ENCODE measurements around the gene ARHGEF4.
"Not testable (repeated sequence)": the region's sequence is repeated elsewhere in the genome, so short reads cannot be mapped to it uniquely, and the experiment has no call there.

The ARHGEF4 gene

DNA sequence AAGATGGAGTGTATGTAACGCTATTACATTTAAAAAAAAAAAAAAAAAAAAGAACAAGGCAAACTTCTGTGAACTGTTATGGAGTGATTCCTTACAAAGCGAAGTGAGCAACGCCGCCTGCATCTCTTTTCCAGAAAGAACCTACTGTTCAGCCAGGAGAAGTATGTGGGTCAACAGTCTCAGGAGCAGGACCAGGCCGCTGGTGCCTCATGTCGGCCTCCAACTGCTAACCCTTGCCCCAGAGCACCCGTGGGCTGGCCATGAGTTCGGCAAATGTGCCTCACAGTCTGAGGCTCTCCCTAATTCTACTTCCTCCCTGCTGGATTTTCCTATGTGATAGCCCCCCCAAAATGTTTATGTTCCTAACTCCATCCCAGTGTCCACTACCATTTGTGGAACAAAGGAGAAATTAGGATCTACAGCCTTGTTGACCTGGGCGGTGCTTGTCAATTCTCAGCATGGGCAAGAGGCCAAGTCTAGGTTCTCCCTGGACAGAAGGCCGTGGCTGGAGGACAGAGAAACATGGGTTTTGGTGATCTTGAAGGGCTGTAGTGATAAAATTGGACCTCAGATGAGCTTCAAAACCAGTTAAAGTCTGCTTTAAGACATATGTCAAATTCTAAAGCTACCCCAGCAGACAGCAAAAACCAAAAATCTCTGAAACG, 240.6 kb downstream of the ARHGEF4 start:
- WGBS (ENCODE audit: extremely low coverage, insufficient coverage, insufficient read length) = no CpG with 5 or more reads among the region's 11 CpGs
- no peak overlapping the region for H3K4me3 ChIP-seq (ENCODE audit: low read depth, low read length)
- H4K12ac ChIP-seq (ENCODE audit: low read depth, low read length) = no peak overlapping the region
- no peak overlapping the region for H3K14ac ChIP-seq (ENCODE audit: low read length)
- H2BK5ac ChIP-seq (ENCODE audit: low read depth, low read length, poor library complexity) = no peak overlapping the region
- peaks cover 39 to 55% of the 10 kb centered on the region in 2 experiments for H3K36me3 ChIP-seq (ENCODE audit: control insufficient read depth in 1 of 2, insufficient read depth in 2 of 2, low read length in 2 of 2)
- H3K9me3 ChIP-seq (ENCODE audit: insufficient read depth, low read depth, low read length) = no peaks in the 10 kb centered on the region
- peak overlapping the region; percentile 3 for H3K27ac ChIP-seq (ENCODE audit: low read depth, low read length)
- no peak overlapping the region for H3K9ac ChIP-seq (ENCODE audit: low read length)
- peaks cover 4 to 6% of the 10 kb centered on the region in 2 experiments for H3K4me1 ChIP-seq (ENCODE audit: control insufficient read depth in 1 of 2, insufficient read depth in 2 of 2, low read length in 2 of 2)
- H4K91ac ChIP-seq (ENCODE audit: low read depth, low read length) = no peak overlapping the region
- H3K4me2 ChIP-seq (ENCODE audit: low read length) = no peak overlapping the region
- H3K4ac ChIP-seq (ENCODE audit: low read depth, low read length) = peak overlapping the region; percentile 23
- H2BK120ac ChIP-seq (ENCODE audit: insufficient read depth, low read length, poor library complexity) = no peak overlapping the region
- H3K79me2 ChIP-seq (ENCODE audit: control insufficient read depth, insufficient read depth, low read length, poor library complexity) = peaks cover 6% of the 10 kb centered on the region
- no peaks in the 10 kb centered on the region for H3K79me1 ChIP-seq (ENCODE audit: low read length)
- no peak overlapping the region for H3K18ac ChIP-seq (ENCODE audit: low read length)
- no peak overlapping the region for H4K8ac ChIP-seq (ENCODE audit: low read depth, low read length)
- DNase-seq = peak; percentile 14 to 18
- H2BK12ac ChIP-seq (ENCODE audit: low read length) = no peak overlapping the region
- H3K23ac ChIP-seq (ENCODE audit: low read length) = no peak overlapping the region
- H2AFZ ChIP-seq (ENCODE audit: insufficient read depth, low read length, poor library complexity) = no peak overlapping the region
- no peaks in the 10 kb centered on the region for H3K27me3 ChIP-seq (ENCODE audit: insufficient read depth, low read length)
- no peak overlapping the region for H2AK5ac ChIP-seq (ENCODE audit: low read length)

DNA sequence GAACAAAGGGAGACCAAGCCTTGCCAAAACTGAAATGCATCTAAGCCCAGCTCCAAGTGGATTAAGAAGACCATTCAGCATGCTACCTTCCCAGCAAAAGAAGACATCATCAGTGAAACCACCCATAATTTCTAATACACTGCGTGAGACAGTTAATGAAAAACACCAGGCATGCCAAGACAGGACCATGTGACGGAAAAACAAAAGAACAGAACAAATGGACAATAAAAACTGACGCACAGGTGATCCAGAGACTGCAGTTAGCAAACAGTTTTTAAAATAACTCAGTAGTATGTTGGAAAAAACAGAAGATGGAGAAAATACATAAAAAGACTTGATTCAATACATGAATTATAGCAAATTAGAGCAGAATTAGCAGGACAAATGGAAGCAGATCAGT, 241.3 kb downstream of the ARHGEF4 start:
- Histone ChIP-seq H3K9me3 (ENCODE audit: insufficient read depth, low read depth, low read length) (no peaks in the 10 kb centered on the region), H3K9ac (ENCODE audit: low read length) (no peak overlapping the region), H2BK5ac (ENCODE audit: low read depth, low read length, poor library complexity) (no peak overlapping the region), H4K91ac (ENCODE audit: low read depth, low read length) (no peak overlapping the region), H3K27ac (ENCODE audit: low read depth, low read length) (no peak overlapping the region), H3K79me2 (ENCODE audit: control insufficient read depth, insufficient read depth, low read length, poor library complexity) (peaks cover 6% of the 10 kb centered on the region), H2BK12ac (ENCODE audit: low read length) (no peak overlapping the region), H3K27me3 (ENCODE audit: insufficient read depth, low read length) (no peaks in the 10 kb centered on the region), H3K14ac (ENCODE audit: low read length) (no peak overlapping the region), H3K79me1 (ENCODE audit: low read length) (no peaks in the 10 kb centered on the region), H3K4me1 (ENCODE audit: control insufficient read depth in 1 of 2, insufficient read depth in 2 of 2, low read length in 2 of 2) (peaks cover 4 to 6% of the 10 kb centered on the region in 2 experiments), H2BK120ac (ENCODE audit: insufficient read depth, low read length, poor library complexity) (no peak overlapping the region), H2AK5ac (ENCODE audit: low read length) (no peak overlapping the region), H3K4me3 (ENCODE audit: low read depth, low read length) (no peak overlapping the region), H3K36me3 (ENCODE audit: control insufficient read depth in 1 of 2, insufficient read depth in 2 of 2, low read length in 2 of 2) (peaks cover 35 to 55% of the 10 kb centered on the region in 2 experiments), H3K23ac (ENCODE audit: low read length) (no peak overlapping the region), H2AFZ (ENCODE audit: insufficient read depth, low read length, poor library complexity) (no peak overlapping the region), H3K4ac (ENCODE audit: low read depth, low read length) (peak overlapping the region; percentile 59), H4K12ac (ENCODE audit: low read depth, low read length) (no peak overlapping the region), H3K4me2 (ENCODE audit: low read length) (no peak overlapping the region), H3K18ac (ENCODE audit: low read length) (no peak overlapping the region), H4K8ac (ENCODE audit: low read depth, low read length) (no peak overlapping the region)
- no peak for DNase-seq
- WGBS (ENCODE audit: extremely low coverage, insufficient coverage, insufficient read length) = no CpG with 5 or more reads among the region's 3 CpGs

DNA sequence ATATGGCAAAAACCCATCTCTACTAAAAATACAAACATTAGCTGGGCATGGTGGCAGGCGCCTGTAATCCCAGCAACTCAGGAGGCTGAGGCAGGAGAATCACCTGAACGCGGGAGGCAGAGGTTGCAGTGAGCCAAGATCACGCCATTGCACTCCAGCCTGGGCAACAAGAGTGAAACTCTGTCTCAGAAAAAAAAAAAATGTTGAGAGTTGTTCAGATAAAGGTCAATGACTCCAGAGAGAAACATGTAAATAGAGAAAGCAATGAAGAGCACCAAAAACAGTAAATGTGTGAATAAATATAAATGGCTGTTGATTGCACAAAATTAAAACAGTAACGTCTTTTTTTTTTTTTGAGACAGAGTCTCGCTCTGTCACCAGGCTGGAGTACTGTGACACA, 243.2 kb downstream of the ARHGEF4 start:
- not testable (repeated sequence) for H3K27me3 ChIP-seq (ENCODE audit: insufficient read depth, low read length); H2AFZ ChIP-seq (ENCODE audit: insufficient read depth, low read length, poor library complexity); H2BK12ac ChIP-seq (ENCODE audit: low read length); H2AK5ac ChIP-seq (ENCODE audit: low read length); H2BK5ac ChIP-seq (ENCODE audit: low read depth, low read length, poor library complexity); H4K91ac ChIP-seq (ENCODE audit: low read depth, low read length); H3K4me2 ChIP-seq (ENCODE audit: low read length); DNase-seq; H3K18ac ChIP-seq (ENCODE audit: low read length); H3K9ac ChIP-seq (ENCODE audit: low read length); H3K4ac ChIP-seq (ENCODE audit: low read depth, low read length); H3K4me1 ChIP-seq (ENCODE audit: control insufficient read depth in 1 of 2, insufficient read depth in 2 of 2, low read length in 2 of 2); H2BK120ac ChIP-seq (ENCODE audit: insufficient read depth, low read length, poor library complexity); H3K14ac ChIP-seq (ENCODE audit: low read length); H3K27ac ChIP-seq (ENCODE audit: low read depth, low read length); H4K8ac ChIP-seq (ENCODE audit: low read depth, low read length); H3K23ac ChIP-seq (ENCODE audit: low read length); H4K12ac ChIP-seq (ENCODE audit: low read depth, low read length); H3K9me3 ChIP-seq (ENCODE audit: insufficient read depth, low read depth, low read length); H3K79me1 ChIP-seq (ENCODE audit: low read length); H3K4me3 ChIP-seq (ENCODE audit: low read depth, low read length)
- peaks cover 10% of the 10 kb centered on the region for H3K79me2 ChIP-seq (ENCODE audit: control insufficient read depth, insufficient read depth, low read length, poor library complexity)
- WGBS (ENCODE audit: extremely low coverage, insufficient coverage, insufficient read length) = no CpG with 5 or more reads among the region's 6 CpGs
- peaks cover 30 to 42% of the 10 kb centered on the region in 2 experiments for H3K36me3 ChIP-seq (ENCODE audit: control insufficient read depth in 1 of 2, insufficient read depth in 2 of 2, low read length in 2 of 2)

DNA sequence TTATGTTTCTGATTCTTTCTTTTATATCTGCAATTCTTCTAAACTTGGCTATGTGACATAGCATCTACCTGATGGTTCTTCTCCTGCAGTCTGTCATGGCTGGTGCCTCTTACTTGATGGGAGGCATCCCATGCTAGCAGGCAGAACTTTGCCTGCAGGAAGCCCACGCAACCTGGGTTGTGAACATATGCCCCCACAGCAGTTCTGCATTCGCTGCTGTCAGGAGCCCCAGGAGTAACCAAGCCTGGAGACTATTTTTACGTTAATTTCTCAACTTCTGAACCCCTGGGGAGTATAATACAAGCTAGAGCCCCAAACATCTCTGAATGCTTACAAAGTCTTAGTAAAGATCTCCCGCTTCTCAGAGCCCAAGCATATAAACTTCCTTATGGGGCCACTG, 244.5 kb downstream of the ARHGEF4 start:
- no peak overlapping the region for H2BK120ac ChIP-seq (ENCODE audit: insufficient read depth, low read length, poor library complexity)
- peaks cover 4% of the 10 kb centered on the region for H3K79me2 ChIP-seq (ENCODE audit: control insufficient read depth, insufficient read depth, low read length, poor library complexity)
- no peak overlapping the region for H4K8ac ChIP-seq (ENCODE audit: low read depth, low read length)
- H3K9me3 ChIP-seq (ENCODE audit: insufficient read depth, low read depth, low read length) = no peaks in the 10 kb centered on the region
- H3K27me3 ChIP-seq (ENCODE audit: insufficient read depth, low read length) = no peaks in the 10 kb centered on the region
- no CpG with 5 or more reads among the region's 4 CpGs for WGBS (ENCODE audit: extremely low coverage, insufficient coverage, insufficient read length)
- no peak overlapping the region for H3K14ac ChIP-seq (ENCODE audit: low read length)
- H3K4ac ChIP-seq (ENCODE audit: low read depth, low read length) = peak overlapping the region; percentile 1
- no peak overlapping the region for H3K18ac ChIP-seq (ENCODE audit: low read length)
- peaks cover 21 to 36% of the 10 kb centered on the region in 2 experiments for H3K36me3 ChIP-seq (ENCODE audit: control insufficient read depth in 1 of 2, insufficient read depth in 2 of 2, low read length in 2 of 2)
- H4K91ac ChIP-seq (ENCODE audit: low read depth, low read length) = no peak overlapping the region
- H3K9ac ChIP-seq (ENCODE audit: low read length) = no peak overlapping the region
- no peak overlapping the region for H2BK5ac ChIP-seq (ENCODE audit: low read depth, low read length, poor library complexity)
- H3K23ac ChIP-seq (ENCODE audit: low read length) = no peak overlapping the region
- no peak overlapping the region for H3K27ac ChIP-seq (ENCODE audit: low read depth, low read length)
- no peak for DNase-seq
- H2BK12ac ChIP-seq (ENCODE audit: low read length) = no peak overlapping the region
- no peak overlapping the region for H3K4me3 ChIP-seq (ENCODE audit: low read depth, low read length)
- H2AK5ac ChIP-seq (ENCODE audit: low read length) = no peak overlapping the region
- peaks cover under 1 to 4% of the 10 kb centered on the region in 2 experiments for H3K4me1 ChIP-seq (ENCODE audit: control insufficient read depth in 1 of 2, insufficient read depth in 2 of 2, low read length in 2 of 2)
- no peak overlapping the region for H3K4me2 ChIP-seq (ENCODE audit: low read length)
- no peak overlapping the region for H4K12ac ChIP-seq (ENCODE audit: low read depth, low read length)
- no peaks in the 10 kb centered on the region for H3K79me1 ChIP-seq (ENCODE audit: low read length)
- H2AFZ ChIP-seq (ENCODE audit: insufficient read depth, low read length, poor library complexity) = no peak overlapping the region
